NCI-H2196 (cell line): ENCODE data around the gene ZNF695.

Experiments used
- DNase-seq: peaks from one replicate; lab custom pipeline; 2025; ENCODE audit not compliant: unreplicated experiment; lab: John Stamatoyannopoulos, UW

The ZNF695 gene

GRCh38 chr1:246959944-246960693 lies 47.7 kb downstream of the ZNF695 start:
- DNase-seq: no peak

- no peak for DNase-seq
Measured at GRCh38 chr1:246954126-246954525, 53.7 kb downstream of the ZNF695 start.

GRCh38 chr1:246951413-246951812 lies 56.4 kb downstream of the ZNF695 start:
- DNase-seq: no peak

- DNase-seq: no peak
Measured at GRCh38 chr1:246949956-246950355, 57.9 kb downstream of the ZNF695 start.

GRCh38 chr1:246947255-246947654 lies 60.6 kb downstream of the ZNF695 start:
- DNase-seq: no peak

GRCh38 chr1:246946366-246946765 lies 61.5 kb downstream of the ZNF695 start:
- no peak for DNase-seq
